Measurements from ENCODE around the gene DCLRE1B. TPM values are rescaled to one million over a fixed set of nuclear protein-coding genes. Genes with fewer than 3 reads are reported as not detected.

Gene DCLRE1B
- total and polyA plus RNA-seq, 9 of the 15 experiments (the other 6 are each of a cell fraction or from before 2014, with no cell fraction given) = 10.6 to 28.8 (median 17.2) TPM

DNA sequence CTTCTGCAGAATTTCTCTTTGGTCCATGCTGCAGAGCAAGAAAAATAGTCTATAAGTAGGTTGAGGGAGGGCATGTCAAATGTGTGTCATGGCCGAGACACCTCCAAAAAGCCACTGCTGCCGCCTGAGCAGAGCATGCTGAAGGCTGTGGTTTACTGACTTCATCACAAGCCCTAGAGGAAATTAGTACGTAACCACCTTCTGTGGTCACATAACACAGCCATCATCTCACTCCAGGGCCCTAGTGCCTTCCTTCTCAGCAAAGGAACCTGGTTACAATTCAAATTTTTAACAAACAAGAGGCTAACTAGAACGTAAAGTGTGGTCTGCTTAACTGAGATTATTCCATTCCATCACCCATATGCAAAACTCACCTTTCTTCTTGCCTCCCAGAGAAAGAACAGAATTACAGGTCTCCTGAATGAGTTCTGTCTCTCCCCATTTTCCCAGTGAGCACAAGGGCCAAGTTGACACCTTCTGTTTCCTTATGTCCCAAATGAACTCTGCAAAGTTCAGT lies 33.5 kb upstream of the DCLRE1B start, which contains the start of gene PTPN22 (continued):
- TF ChIP-seq, protein P1, sequence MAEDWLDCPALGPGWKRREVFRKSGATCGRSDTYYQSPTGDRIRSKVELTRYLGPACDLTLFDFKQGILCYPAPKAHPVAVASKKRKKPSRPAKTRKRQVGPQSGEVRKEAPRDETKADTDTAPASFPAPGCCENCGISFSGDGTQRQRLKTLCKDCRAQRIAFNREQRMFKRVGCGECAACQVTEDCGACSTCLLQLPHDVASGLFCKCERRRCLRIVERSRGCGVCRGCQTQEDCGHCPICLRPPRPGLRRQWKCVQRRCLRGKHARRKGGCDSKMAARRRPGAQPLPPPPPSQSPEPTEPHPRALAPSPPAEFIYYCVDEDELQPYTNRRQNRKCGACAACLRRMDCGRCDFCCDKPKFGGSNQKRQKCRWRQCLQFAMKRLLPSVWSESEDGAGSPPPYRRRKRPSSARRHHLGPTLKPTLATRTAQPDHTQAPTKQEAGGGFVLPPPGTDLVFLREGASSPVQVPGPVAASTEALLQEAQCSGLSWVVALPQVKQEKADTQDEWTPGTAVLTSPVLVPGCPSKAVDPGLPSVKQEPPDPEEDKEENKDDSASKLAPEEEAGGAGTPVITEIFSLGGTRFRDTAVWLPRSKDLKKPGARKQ (CRISPR knock-in tag; IDR thresholded peaks at IDR 0.05) = no peak
- TF ChIP-seq ZNF445 (CRISPR knock-in tag; IDR thresholded peaks at IDR 0.05; ENCODE audit: low read depth) (no peak), ZNF444 (CRISPR knock-in tag; IDR thresholded peaks at IDR 0.05) (0 out of 2 replicates have a peak, but pooled peaks have one; percentile 24), ZC3H4 (CRISPR knock-in tag; IDR thresholded peaks at IDR 0.05; ENCODE audit: borderline replicate concordance) (no peak), KAT2B (IDR thresholded peaks at IDR 0.05; ENCODE audit: low read depth, low read length) (no peak), TAF15 (IDR thresholded peaks at IDR 0.05; ENCODE audit: low read depth, low read length) (no peak), SMARCB1 (IDR thresholded peaks at IDR 0.05; ENCODE audit: insufficient read length, low read depth) (no peak), ZKSCAN3 (CRISPR knock-in tag; IDR thresholded peaks at IDR 0.05) (no peak), ZKSCAN1 (IDR thresholded peaks at IDR 0.05; ENCODE audit: low read depth, low read length) (no peak)
- TF ChIP-seq, protein P2, sequence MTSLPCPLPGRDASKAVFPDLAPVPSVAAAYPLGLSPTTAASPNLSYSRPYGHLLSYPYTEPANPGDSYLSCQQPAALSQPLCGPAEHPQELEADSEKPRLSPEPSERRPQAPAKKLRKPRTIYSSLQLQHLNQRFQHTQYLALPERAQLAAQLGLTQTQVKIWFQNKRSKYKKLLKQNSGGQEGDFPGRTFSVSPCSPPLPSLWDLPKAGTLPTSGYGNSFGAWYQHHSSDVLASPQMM (CRISPR knock-in tag; IDR thresholded peaks at IDR 0.05) = no peak
- TF ChIP-seq, protein P3, sequence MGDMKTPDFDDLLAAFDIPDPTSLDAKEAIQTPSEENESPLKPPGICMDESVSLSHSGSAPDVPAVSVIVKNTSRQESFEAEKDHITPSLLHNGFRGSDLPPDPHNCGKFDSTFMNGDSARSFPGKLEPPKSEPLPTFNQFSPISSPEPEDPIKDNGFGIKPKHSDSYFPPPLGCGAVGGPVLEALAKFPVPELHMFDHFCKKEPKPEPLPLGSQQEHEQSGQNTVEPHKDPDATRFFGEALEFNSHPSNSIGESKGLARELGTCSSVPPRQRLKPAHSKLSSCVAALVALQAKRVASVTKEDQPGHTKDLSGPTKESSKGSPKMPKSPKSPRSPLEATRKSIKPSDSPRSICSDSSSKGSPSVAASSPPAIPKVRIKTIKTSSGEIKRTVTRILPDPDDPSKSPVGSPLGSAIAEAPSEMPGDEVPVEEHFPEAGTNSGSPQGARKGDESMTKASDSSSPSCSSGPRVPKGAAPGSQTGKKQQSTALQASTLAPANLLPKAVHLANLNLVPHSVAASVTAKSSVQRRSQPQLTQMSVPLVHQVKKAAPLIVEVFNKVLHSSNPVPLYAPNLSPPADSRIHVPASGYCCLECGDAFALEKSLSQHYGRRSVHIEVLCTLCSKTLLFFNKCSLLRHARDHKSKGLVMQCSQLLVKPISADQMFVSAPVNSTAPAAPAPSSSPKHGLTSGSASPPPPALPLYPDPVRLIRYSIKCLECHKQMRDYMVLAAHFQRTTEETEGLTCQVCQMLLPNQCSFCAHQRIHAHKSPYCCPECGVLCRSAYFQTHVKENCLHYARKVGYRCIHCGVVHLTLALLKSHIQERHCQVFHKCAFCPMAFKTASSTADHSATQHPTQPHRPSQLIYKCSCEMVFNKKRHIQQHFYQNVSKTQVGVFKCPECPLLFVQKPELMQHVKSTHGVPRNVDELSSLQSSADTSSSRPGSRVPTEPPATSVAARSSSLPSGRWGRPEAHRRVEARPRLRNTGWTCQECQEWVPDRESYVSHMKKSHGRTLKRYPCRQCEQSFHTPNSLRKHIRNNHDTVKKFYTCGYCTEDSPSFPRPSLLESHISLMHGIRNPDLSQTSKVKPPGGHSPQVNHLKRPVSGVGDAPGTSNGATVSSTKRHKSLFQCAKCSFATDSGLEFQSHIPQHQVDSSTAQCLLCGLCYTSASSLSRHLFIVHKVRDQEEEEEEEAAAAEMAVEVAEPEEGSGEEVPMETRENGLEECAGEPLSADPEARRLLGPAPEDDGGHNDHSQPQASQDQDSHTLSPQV (IDR thresholded peaks at IDR 0.05) = peak; percentile 44; the same call in 1 of the 2 replicates
- TF ChIP-seq, protein P4, sequence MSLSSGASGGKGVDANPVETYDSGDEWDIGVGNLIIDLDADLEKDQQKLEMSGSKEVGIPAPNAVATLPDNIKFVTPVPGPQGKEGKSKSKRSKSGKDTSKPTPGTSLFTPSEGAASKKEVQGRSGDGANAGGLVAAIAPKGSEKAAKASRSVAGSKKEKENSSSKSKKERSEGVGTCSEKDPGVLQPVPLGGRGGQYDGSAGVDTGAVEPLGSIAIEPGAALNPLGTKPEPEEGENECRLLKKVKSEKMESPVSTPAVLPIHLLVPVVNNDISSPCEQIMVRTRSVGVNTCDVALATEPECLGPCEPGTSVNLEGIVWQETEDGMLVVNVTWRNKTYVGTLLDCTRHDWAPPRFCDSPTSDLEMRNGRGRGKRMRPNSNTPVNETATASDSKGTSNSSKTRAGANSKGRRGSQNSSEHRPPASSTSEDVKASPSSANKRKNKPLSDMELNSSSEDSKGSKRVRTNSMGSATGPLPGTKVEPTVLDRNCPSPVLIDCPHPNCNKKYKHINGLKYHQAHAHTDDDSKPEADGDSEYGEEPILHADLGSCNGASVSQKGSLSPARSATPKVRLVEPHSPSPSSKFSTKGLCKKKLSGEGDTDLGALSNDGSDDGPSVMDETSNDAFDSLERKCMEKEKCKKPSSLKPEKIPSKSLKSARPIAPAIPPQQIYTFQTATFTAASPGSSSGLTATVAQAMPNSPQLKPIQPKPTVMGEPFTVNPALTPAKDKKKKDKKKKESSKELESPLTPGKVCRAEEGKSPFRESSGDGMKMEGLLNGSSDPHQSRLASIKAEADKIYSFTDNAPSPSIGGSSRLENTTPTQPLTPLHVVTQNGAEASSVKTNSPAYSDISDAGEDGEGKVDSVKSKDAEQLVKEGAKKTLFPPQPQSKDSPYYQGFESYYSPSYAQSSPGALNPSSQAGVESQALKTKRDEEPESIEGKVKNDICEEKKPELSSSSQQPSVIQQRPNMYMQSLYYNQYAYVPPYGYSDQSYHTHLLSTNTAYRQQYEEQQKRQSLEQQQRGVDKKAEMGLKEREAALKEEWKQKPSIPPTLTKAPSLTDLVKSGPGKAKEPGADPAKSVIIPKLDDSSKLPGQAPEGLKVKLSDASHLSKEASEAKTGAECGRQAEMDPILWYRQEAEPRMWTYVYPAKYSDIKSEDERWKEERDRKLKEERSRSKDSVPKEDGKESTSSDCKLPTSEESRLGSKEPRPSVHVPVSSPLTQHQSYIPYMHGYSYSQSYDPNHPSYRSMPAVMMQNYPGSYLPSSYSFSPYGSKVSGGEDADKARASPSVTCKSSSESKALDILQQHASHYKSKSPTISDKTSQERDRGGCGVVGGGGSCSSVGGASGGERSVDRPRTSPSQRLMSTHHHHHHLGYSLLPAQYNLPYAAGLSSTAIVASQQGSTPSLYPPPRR (CRISPR knock-in tag; IDR thresholded peaks at IDR 0.05; ENCODE audit: borderline replicate concordance) = 0 out of 2 replicates have a peak, but pooled peaks have one; percentile 53
- TF ChIP-seq, protein P5, sequence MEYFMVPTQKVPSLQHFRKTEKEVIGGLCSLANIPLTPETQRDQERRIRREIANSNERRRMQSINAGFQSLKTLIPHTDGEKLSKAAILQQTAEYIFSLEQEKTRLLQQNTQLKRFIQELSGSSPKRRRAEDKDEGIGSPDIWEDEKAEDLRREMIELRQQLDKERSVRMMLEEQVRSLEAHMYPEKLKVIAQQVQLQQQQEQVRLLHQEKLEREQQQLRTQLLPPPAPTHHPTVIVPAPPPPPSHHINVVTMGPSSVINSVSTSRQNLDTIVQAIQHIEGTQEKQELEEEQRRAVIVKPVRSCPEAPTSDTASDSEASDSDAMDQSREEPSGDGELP (CRISPR knock-in tag; IDR thresholded peaks at IDR 0.05; ENCODE audit: borderline replicate concordance) = no peak

Measured in K562 (cell line).